HEK293T (cell line): ENCODE data around the gene SLC25A22.

Source experiments
- ARNT ChIP-seq: fragments of 450-650 bp; IDR thresholded peaks from 2 replicates; pipeline ENCODE4 v1.6.1; 2017; ENCODE audit warnings: mild to moderate bottlenecking
- BHLHE40 ChIP-seq: fragments of 450-650 bp; IDR thresholded peaks from 2 replicates; pipeline ENCODE4 v1.6.1; 2016; ENCODE audit warnings: mild to moderate bottlenecking, moderate library complexity, borderline replicate concordance
- CTBP1 ChIP-seq: fragments of 450-650 bp; IDR thresholded peaks from 2 replicates; pipeline ENCODE4 v1.6.1; 2016; ENCODE audit warnings: borderline replicate concordance
- FOXA1 ChIP-seq: fragments of 450-650 bp; IDR thresholded peaks from 2 replicates; pipeline ENCODE4 v1.6.1; 2016; ENCODE audit warnings: mild to moderate bottlenecking
- FOXK2 ChIP-seq: fragments of 450-650 bp; IDR thresholded peaks from 2 replicates; pipeline ENCODE4 v1.6.1; 2016; ENCODE audit warnings: mild to moderate bottlenecking
- FOXM1 ChIP-seq: fragments of 450-650 bp; IDR thresholded peaks from 2 replicates; pipeline ENCODE4 v1.6.1; 2017; ENCODE audit warnings: mild to moderate bottlenecking, borderline replicate concordance
- HDGF ChIP-seq: fragments of 450-650 bp; IDR thresholded peaks from 2 replicates; pipeline ENCODE4 v1.6.1; 2017; ENCODE audit warnings: antibody characterized with exemption, borderline replicate concordance
- LEF1 ChIP-seq: fragments of 450-650 bp; IDR thresholded peaks from 2 replicates; pipeline ENCODE4 v1.6.1; 2017; ENCODE audit warnings: mild to moderate bottlenecking, borderline replicate concordance
- SP1 ChIP-seq: fragments of 450-650 bp; IDR thresholded peaks from 2 replicates; pipeline ENCODE4 v1.6.1; 2017
- TARDBP ChIP-seq: fragments of 450-650 bp; IDR thresholded peaks from 2 replicates; pipeline ENCODE4 v1.6.1; 2016
- ZNF384 ChIP-seq: fragments of 450-650 bp; IDR thresholded peaks from 2 replicates; pipeline ENCODE4 v1.6.1; 2016

DNA sequence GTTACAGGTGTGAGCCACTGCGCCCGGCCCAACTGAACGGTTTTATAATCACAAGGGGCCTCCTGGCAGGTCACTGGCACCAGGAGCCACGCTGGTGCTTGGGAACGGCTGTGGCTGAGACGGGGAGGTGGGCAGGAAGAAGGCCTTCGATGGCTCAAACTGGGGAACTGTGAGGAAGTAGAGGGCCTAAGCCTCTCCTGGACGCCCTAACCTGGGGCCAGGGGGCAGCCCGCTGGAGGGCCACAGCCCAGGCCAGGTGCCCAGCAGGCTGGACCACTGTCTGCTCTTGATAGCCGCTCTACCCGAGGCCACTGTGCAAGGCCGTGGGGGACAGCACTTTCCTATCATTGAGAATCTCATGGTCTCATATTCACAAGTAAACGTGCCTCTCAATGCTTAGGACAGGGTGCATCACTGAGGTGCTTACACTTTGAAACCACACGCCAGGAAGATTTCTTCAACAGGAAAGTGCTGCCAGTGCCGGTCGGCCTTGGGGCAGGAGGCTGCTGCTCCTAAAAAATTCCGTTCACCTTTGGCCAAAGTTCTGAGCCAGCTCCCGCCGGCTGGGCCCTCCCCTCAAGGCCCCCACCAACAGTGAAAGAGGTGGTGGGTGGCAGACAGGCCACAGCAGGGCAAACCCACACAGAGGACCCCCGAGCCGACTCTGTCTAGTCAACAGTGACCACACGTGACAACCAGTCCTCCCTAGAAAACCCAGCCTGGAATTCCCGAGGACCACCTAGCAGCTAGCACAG is 28.0 kb downstream of the SLC25A22 start:
- no peak for TF ChIP-seq FOXK2
- TF ChIP-seq FOXA1: no peak
- no peak for TF ChIP-seq SP1
- TF ChIP-seq CTBP1: no peak
- no peak for TF ChIP-seq TARDBP
- no peak for TF ChIP-seq BHLHE40
- TF ChIP-seq ZNF384: no peak
- TF ChIP-seq FOXM1: no peak
- TF ChIP-seq HDGF: no peak
- no peak for TF ChIP-seq ARNT
- no peak for TF ChIP-seq LEF1
